Activated CD8-positive, alpha-beta memory T cell treated with anti-CD3 and anti-CD28 coated beads for 24 hours (primary cell): Measurements from ENCODE around the gene MAP3K3.

Source experiments
- DNase-seq: peaks from one replicate; pipeline ENCODE4 v3.0.0-alpha.2; 2020

Gene MAP3K3

GRCh38 chr17:63621684-63622573 is at the start of gene MAP3K3:
MAP3K3 (plus strand) TSS chr17:63622417; CDS start chr17:63622760, 343 bp downstream.
- DNase-seq, result peak; percentile 95

- no peak for DNase-seq
These were observed 48.6 kb upstream of the MAP3K3 start for GRCh38 chr17:63573634-63574033.

- no peak for DNase-seq
These were observed 44.0 kb upstream of the MAP3K3 start for GRCh38 chr17:63578027-63578768.

- no peak for DNase-seq
These were observed 43.5 kb upstream of the MAP3K3 start for GRCh38 chr17:63578769-63579111.

- no peak for DNase-seq
These were observed 42.6 kb upstream of the MAP3K3 start for GRCh38 chr17:63579633-63580032.

- no peak for DNase-seq
These were observed 34.4 kb upstream of the MAP3K3 start for GRCh38 chr17:63587770-63588169.

- DNase-seq, result no peak
These were observed 33.4 kb upstream of the MAP3K3 start for GRCh38 chr17:63588797-63589196.

- DNase-seq, result no peak
These were observed 32.6 kb upstream of the MAP3K3 start for GRCh38 chr17:63589646-63590045.

GRCh38 chr17:63592797-63593196 is 29.4 kb upstream of the MAP3K3 start:
- no peak for DNase-seq

GRCh38 chr17:63595132-63595531 is 27.1 kb upstream of the MAP3K3 start:
- DNase-seq, result no peak

GRCh38 chr17:63596856-63597586 is 25.2 kb upstream of the MAP3K3 start:
- no peak for DNase-seq

GRCh38 chr17:63598281-63598680 is 23.9 kb upstream of the MAP3K3 start:
- DNase-seq, result no peak

- peak; percentile 92 for DNase-seq
These were observed 21.4 kb upstream of the MAP3K3 start, which contains the start of gene TACO1 for GRCh38 chr17:63600569-63601438. TACO1 (plus strand) TSS chr17:63600895; CDS start chr17:63601084, 189 bp downstream.

GRCh38 chr17:63601439-63602371 is 20.5 kb upstream of the MAP3K3 start:
- no peak for DNase-seq

- no peak for DNase-seq
These were observed 12.2 kb upstream of the MAP3K3 start for GRCh38 chr17:63609816-63610573.

GRCh38 chr17:63610854-63611253 is 11.4 kb upstream of the MAP3K3 start:
- DNase-seq, result no peak

- no peak for DNase-seq
These were observed 10.9 kb upstream of the MAP3K3 start for GRCh38 chr17:63611354-63611753.

GRCh38 chr17:63613663-63614062 is 8.6 kb upstream of the MAP3K3 start:
- no peak for DNase-seq

GRCh38 chr17:63621229-63621683 is 961 bp upstream of the MAP3K3 start:
- no peak for DNase-seq
